ENCODE data around the gene PARD3B. TPM values are rescaled to one million over a fixed set of nuclear protein-coding genes. Genes with fewer than 3 reads are reported as not detected.

Gene PARD3B
- total RNA-seq, 1 experiment from 2014 or later = 3.9 TPM

DNA sequence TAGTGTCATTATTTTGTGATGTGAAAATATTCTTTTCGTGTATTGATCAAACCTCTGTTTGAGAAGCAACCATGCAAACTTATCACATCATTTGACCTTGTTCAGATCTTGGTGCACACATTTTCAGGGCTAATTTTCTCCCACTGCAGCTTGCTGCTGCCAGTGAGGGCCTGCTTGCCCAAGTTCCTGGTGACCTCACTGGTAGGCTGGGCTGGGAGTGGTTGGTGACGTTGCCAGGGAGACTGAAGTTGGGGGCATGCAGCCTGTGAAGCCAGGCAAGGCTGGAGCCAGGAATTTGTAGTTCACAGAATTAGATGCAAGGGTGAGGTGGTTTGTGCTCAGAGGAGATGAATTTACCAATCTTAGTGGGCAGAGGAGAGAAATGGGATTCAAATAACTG lies 38.5 kb downstream of the PARD3B start:
- H2AFZ ChIP-seq (ENCODE audit: low read length) = no peak overlapping the region
- H3K9me2 ChIP-seq (replicated peaks; ENCODE audit: low read length) = no peaks in the 10 kb centered on the region
- H3K27ac ChIP-seq (ENCODE audit: low read length) = no peak overlapping the region
- POLR2A ChIA-PET (ENCODE audit: unreplicated experiment) = interaction anchor here (0.6 kb wide), 1 partner anchor 91 kb away, joined by 3 read pairs; no protein-coding TSS in a partner anchor
- no peak overlapping the region for H3K4me2 ChIP-seq (ENCODE audit: low read length)
- TF ChIP-seq EZH2phosphoT487 (IDR thresholded peaks at IDR 0.05; ENCODE audit: borderline replicate concordance, low read length) (no peak), EZH2 (IDR thresholded peaks at IDR 0.05; ENCODE audit: low read length, unreplicated experiment) (no peak)
- TF ChIP-seq, protein P1, sequence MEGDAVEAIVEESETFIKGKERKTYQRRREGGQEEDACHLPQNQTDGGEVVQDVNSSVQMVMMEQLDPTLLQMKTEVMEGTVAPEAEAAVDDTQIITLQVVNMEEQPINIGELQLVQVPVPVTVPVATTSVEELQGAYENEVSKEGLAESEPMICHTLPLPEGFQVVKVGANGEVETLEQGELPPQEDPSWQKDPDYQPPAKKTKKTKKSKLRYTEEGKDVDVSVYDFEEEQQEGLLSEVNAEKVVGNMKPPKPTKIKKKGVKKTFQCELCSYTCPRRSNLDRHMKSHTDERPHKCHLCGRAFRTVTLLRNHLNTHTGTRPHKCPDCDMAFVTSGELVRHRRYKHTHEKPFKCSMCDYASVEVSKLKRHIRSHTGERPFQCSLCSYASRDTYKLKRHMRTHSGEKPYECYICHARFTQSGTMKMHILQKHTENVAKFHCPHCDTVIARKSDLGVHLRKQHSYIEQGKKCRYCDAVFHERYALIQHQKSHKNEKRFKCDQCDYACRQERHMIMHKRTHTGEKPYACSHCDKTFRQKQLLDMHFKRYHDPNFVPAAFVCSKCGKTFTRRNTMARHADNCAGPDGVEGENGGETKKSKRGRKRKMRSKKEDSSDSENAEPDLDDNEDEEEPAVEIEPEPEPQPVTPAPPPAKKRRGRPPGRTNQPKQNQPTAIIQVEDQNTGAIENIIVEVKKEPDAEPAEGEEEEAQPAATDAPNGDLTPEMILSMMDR (conservative IDR thresholded peaks at IDR 0.05; ENCODE audit: low read depth, low read length) = no peak
- H4K20me1 ChIP-seq (ENCODE audit: low read length) = no peaks in the 10 kb centered on the region
- no peaks in the 10 kb centered on the region for H3K4me1 ChIP-seq (ENCODE audit: insufficient read depth, low read length)
- no peaks in the 10 kb centered on the region for H3K9me3 ChIP-seq (ENCODE audit: low read length)
- no peaks in the 10 kb centered on the region for H3K36me3 ChIP-seq (ENCODE audit: low read depth, low read length)
- CTCF ChIA-PET = no interaction called here
- no peak for ATAC-seq
- H3K79me2 ChIP-seq (ENCODE audit: low read length) = no peaks in the 10 kb centered on the region
- intact Hi-C loops (cut with micrococcal nuclease) = no loop called here
- no peaks in the 10 kb centered on the region for H3K27me3 ChIP-seq (ENCODE audit: low read length)
- no peaks in the 10 kb centered on the region for H3F3A ChIP-seq (ENCODE audit: low read length, unreplicated experiment)
- no TSS peak for BruUV-seq (replicated peaks)
- no peak overlapping the region for H3K9ac ChIP-seq (ENCODE audit: low read length)
- no peak for DNase-seq
- no peak overlapping the region for H3K4me3 ChIP-seq (ENCODE audit: low read length)

DNA sequence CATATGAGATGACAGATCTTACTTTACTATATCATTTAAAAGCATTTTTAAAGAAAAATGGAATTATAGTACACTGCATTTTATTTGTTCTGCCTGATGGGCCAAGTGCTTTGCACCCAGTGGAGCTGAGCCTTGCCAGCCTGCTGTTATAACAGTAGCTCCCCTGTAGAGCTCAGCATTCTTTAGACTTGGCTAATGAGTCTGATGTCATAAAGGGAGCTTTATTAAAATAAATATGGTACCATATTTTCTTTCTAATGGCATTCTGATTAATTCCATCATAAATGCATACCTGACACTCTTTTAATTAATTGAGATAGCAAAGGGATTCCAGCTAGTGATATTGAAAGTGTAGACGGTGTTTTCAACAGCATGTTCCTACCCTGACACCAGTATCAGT lies 40.7 kb downstream of the PARD3B start:
- ATAC-seq = no peak
- Histone ChIP-seq H3K36me3 (ENCODE audit: low read depth, low read length) (no peaks in the 10 kb centered on the region), H4K20me1 (ENCODE audit: low read length) (no peaks in the 10 kb centered on the region), H3F3A (ENCODE audit: low read length, unreplicated experiment) (no peaks in the 10 kb centered on the region), H3K9ac (ENCODE audit: low read length) (no peak overlapping the region), H3K4me1 (ENCODE audit: insufficient read depth, low read length) (no peaks in the 10 kb centered on the region), H3K4me3 (ENCODE audit: low read length) (no peak overlapping the region), H2AFZ (ENCODE audit: low read length) (no peak overlapping the region), H3K4me2 (ENCODE audit: low read length) (no peak overlapping the region), H3K9me2 (replicated peaks; ENCODE audit: low read length) (no peaks in the 10 kb centered on the region), H3K79me2 (ENCODE audit: low read length) (no peaks in the 10 kb centered on the region), H3K27ac (ENCODE audit: low read length) (no peak overlapping the region), H3K9me3 (ENCODE audit: low read length) (no peaks in the 10 kb centered on the region), H3K27me3 (ENCODE audit: low read length) (no peaks in the 10 kb centered on the region)
- CTCF ChIA-PET = no interaction called here
- no TSS peak for BruUV-seq (replicated peaks)
- POLR2A ChIA-PET (ENCODE audit: unreplicated experiment) = no interaction called here
- DNase-seq = no peak
- TF ChIP-seq EZH2 (IDR thresholded peaks at IDR 0.05; ENCODE audit: low read length, unreplicated experiment) (no peak), EZH2phosphoT487 (IDR thresholded peaks at IDR 0.05; ENCODE audit: borderline replicate concordance, low read length) (no peak)
- TF ChIP-seq, protein P1 (conservative IDR thresholded peaks at IDR 0.05; ENCODE audit: low read depth, low read length) = no peak
- intact Hi-C loops (cut with micrococcal nuclease) = no loop called here

DNA sequence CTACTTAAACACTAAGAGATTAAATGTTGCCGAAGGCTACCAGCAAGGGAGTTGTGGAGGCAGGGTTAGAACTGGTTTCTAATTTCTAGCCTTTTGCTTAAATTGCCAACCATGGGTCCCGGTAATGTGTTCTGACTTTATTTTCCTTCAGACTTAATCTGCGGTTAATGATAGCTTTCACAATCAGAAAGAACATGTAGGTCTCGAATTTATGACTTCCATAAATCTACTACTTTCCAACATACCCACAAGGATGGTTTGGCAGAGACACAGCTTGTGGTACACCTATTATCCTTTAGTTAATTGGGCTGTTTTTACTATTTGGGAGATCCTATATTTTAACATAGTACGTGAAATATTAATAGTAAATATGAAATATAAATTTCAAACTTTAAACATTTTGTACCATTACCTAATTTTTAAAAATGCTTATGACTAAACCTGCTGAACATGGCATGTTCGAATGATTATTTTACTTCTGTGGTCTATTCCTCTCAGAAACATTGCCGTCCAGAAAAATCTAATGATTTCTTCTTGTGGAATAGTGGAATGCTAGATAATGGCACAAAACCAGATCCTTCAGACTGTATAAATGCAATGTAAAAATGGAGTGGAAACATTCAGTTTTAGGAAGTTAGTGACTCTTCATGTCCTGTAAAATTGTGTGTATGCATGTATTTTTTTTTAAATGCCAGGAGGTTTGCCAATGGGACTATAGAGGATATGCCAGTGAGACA lies 41.3 kb downstream of the PARD3B start:
- H3K4me1 ChIP-seq (ENCODE audit: insufficient read depth, low read length) = no peaks in the 10 kb centered on the region
- no peaks in the 10 kb centered on the region for H3K27me3 ChIP-seq (ENCODE audit: low read length)
- intact Hi-C loops (cut with micrococcal nuclease) = no loop called here
- ATAC-seq (no peak), DNase-seq (no peak)
- no peak overlapping the region for H3K9ac ChIP-seq (ENCODE audit: low read length)
- BruUV-seq (replicated peaks) = no TSS peak
- ChIA-PET POLR2A (ENCODE audit: unreplicated experiment) (no interaction called here), CTCF (no interaction called here)
- H3K4me3 ChIP-seq (ENCODE audit: low read length) = no peak overlapping the region
- H3K36me3 ChIP-seq (ENCODE audit: low read depth, low read length) = no peaks in the 10 kb centered on the region
- TF ChIP-seq, protein P1 (conservative IDR thresholded peaks at IDR 0.05; ENCODE audit: low read depth, low read length) = no peak
- TF ChIP-seq EZH2phosphoT487 (IDR thresholded peaks at IDR 0.05; ENCODE audit: borderline replicate concordance, low read length) (no peak), EZH2 (IDR thresholded peaks at IDR 0.05; ENCODE audit: low read length, unreplicated experiment) (no peak)
- no peaks in the 10 kb centered on the region for H3K9me3 ChIP-seq (ENCODE audit: low read length)
- no peaks in the 10 kb centered on the region for H3K79me2 ChIP-seq (ENCODE audit: low read length)
- no peak overlapping the region for H3K27ac ChIP-seq (ENCODE audit: low read length)
- H4K20me1 ChIP-seq (ENCODE audit: low read length) = no peaks in the 10 kb centered on the region
- H2AFZ ChIP-seq (ENCODE audit: low read length) = no peak overlapping the region
- H3K4me2 ChIP-seq (ENCODE audit: low read length) = no peak overlapping the region
- no peaks in the 10 kb centered on the region for H3F3A ChIP-seq (ENCODE audit: low read length, unreplicated experiment)
- H3K9me2 ChIP-seq (replicated peaks; ENCODE audit: low read length) = no peaks in the 10 kb centered on the region

All from PC-3 (cell line).